Stimulated activated CD4-positive, alpha-beta T cell treated with anti-CD3 and anti-CD28 coated beads, Interleukin-4, amount 100 ng/mL, for 48 hours (primary cell): Measurements from ENCODE around the gene ZSWIM7.
"Not testable (repeated sequence)": the region's sequence is repeated elsewhere in the genome, so short reads cannot be mapped to it uniquely, and the experiment has no call there.

ENCODE experiments used
- DNase-seq, 2 donors: peaks; one replicate each; pipeline ENCODE4 v3.0.0-alpha.2; 2020; ENCODE audit warnings: low read depth in 2 of 2

The ZSWIM7 gene

GRCh38 chr17:15999974-16000827 lies 697 bp upstream of the ZSWIM7 start:
- no peak for DNase-seq

GRCh38 chr17:15998031-15998562 lies 1.4 kb downstream of the ZSWIM7 start:
- DNase-seq, result no peak

- no peak for DNase-seq
Measured at GRCh38 chr17:15996322-15996721, 3.2 kb downstream of the ZSWIM7 start.

GRCh38 chr17:15981646-15982580 lies 17.6 kb downstream of the ZSWIM7 start:
- DNase-seq, result no peak

- peak in 1 of 2 donors; percentile 17 for DNase-seq
Measured at GRCh38 chr17:15981208-15981607, 18.3 kb downstream of the ZSWIM7 start.

GRCh38 chr17:15979013-15979412 lies 20.5 kb downstream of the ZSWIM7 start:
- not testable (repeated sequence) for DNase-seq

GRCh38 chr17:15978606-15979005 lies 20.9 kb downstream of the ZSWIM7 start:
- DNase-seq, result no peak

- DNase-seq, result no peak
Measured at GRCh38 chr17:15977894-15978293, 21.6 kb downstream of the ZSWIM7 start.

GRCh38 chr17:15973834-15974233 lies 25.7 kb downstream of the ZSWIM7 start:
- DNase-seq, result no peak

GRCh38 chr17:15973016-15973415 lies 26.5 kb downstream of the ZSWIM7 start:
- no peak for DNase-seq

- DNase-seq, result no peak
Measured at GRCh38 chr17:15972497-15972951, 27.0 kb downstream of the ZSWIM7 start.

- DNase-seq, result no peak
Measured at GRCh38 chr17:15971882-15972281, 27.6 kb downstream of the ZSWIM7 start.

- no peak for DNase-seq
Measured at GRCh38 chr17:15971098-15971678, 28.3 kb downstream of the ZSWIM7 start.

GRCh38 chr17:15970500-15970899 lies 29.0 kb downstream of the ZSWIM7 start:
- no peak for DNase-seq

- no peak for DNase-seq
Measured at GRCh38 chr17:15969463-15969862, 30.0 kb downstream of the ZSWIM7 start.

GRCh38 chr17:15967706-15968399 lies 31.7 kb downstream of the ZSWIM7 start:
- DNase-seq, result no peak

- DNase-seq, result no peak
Measured at GRCh38 chr17:15966879-15967248, 32.6 kb downstream of the ZSWIM7 start.

GRCh38 chr17:15966183-15966878 lies 33.2 kb downstream of the ZSWIM7 start:
- DNase-seq, result no peak

GRCh38 chr17:15965528-15965927 lies 34.0 kb downstream of the ZSWIM7 start:
- no peak for DNase-seq

- DNase-seq, result no peak
Measured at GRCh38 chr17:15963670-15964110, 35.8 kb downstream of the ZSWIM7 start.

- no peak for DNase-seq
Measured at GRCh38 chr17:15958484-15958854, 41.0 kb downstream of the ZSWIM7 start.
